WERI-Rb-1 (cell line): ENCODE data around the gene THAP8.

Experiments
- DNase-seq: peaks from one replicate; pipeline ENCODE4 v3.0.0-alpha.2; 2020
- H3K27ac ChIP-seq: fragments of 250-450 bp; sonication (Bioruptor Pico); 2 replicates; pipeline ENCODE4 v1.5.1; 2020; ENCODE audit warnings: mild to moderate bottlenecking, moderate library complexity
- H3K27me3 ChIP-seq: fragments of 250-450 bp; sonication (Bioruptor Pico); 2 replicates; pipeline ENCODE4 v1.5.1; 2021; ENCODE audit warnings: mild to moderate bottlenecking, low read depth, moderate library complexity; ENCODE audit not compliant: insufficient read depth, severe bottlenecking
- H3K36me3 ChIP-seq: fragments of 250-450 bp; sonication (Bioruptor Pico); 2 replicates; pipeline ENCODE4 v1.5.1; 2020; ENCODE audit warnings: mild to moderate bottlenecking, moderate library complexity
- H3K4me3 ChIP-seq: 2 replicates; pipeline ENCODE4 v1.5.1; 2011; ENCODE audit warnings: low read depth, mild to moderate bottlenecking, control low read depth, low read length
- H3K9me3 ChIP-seq: fragments of 250-450 bp; sonication (Bioruptor Pico); 2 replicates; pipeline ENCODE4 v1.5.1; 2021; ENCODE audit warnings: mild to moderate bottlenecking, moderate library complexity; ENCODE audit not compliant: severe bottlenecking
- TF ChIP-seq, protein P1 (sequence below): IDR thresholded peaks from 2 replicates; pipeline ENCODE4 v1.5.1; 2011; ENCODE audit warnings: low read depth, mild to moderate bottlenecking, control low read depth, inconsistent platforms, low read length

The THAP8 gene

GRCh38 chr19:36030264-36031148 is 23.6 kb downstream of the THAP8 start:
- TF ChIP-seq, protein P1, sequence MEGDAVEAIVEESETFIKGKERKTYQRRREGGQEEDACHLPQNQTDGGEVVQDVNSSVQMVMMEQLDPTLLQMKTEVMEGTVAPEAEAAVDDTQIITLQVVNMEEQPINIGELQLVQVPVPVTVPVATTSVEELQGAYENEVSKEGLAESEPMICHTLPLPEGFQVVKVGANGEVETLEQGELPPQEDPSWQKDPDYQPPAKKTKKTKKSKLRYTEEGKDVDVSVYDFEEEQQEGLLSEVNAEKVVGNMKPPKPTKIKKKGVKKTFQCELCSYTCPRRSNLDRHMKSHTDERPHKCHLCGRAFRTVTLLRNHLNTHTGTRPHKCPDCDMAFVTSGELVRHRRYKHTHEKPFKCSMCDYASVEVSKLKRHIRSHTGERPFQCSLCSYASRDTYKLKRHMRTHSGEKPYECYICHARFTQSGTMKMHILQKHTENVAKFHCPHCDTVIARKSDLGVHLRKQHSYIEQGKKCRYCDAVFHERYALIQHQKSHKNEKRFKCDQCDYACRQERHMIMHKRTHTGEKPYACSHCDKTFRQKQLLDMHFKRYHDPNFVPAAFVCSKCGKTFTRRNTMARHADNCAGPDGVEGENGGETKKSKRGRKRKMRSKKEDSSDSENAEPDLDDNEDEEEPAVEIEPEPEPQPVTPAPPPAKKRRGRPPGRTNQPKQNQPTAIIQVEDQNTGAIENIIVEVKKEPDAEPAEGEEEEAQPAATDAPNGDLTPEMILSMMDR: no peak
- Histone ChIP-seq H3K27ac (no peak overlapping the region), H3K4me3 (no peak overlapping the region), H3K36me3 (peaks cover 16% of the 10 kb centered on the region), H3K9me3 (no peaks in the 10 kb centered on the region), H3K27me3 (no peaks in the 10 kb centered on the region)
- no peak for DNase-seq

DNA sequence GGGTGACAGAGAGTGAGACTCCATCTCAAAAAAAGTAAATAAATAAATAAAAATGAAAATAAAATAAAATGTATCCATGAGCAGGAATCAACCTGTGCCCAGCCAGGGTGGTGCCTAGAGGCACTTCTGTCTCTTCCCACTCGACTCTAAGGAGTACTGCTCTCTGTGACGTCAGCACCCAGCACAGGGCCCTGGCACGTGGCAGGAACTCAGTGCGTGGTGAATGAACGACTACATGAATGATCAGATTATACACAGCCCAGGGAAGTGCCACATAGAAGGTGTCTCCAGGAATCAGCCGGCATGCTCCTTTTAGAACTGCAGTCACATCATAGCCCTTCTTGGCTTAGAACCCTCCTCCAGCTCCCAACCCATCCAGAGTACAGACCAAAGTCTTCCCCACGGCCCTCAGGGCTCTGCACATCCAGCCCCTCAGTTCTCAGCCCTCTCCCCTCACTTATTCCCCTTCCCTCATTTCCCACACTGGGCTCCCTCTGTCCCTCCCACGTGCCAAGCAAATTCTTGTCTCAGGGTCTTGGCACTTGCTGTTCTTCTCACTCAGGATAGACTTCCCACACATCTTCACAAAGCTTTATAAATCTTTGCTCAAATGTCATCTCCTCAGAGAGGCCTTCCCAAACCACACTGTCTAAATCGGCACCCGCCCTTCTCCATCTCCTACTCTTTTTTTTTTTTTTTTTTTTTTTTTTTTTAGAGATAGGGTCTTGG is 25.6 kb downstream of the THAP8 start:
- Histone ChIP-seq H3K4me3 (no peak overlapping the region), H3K27ac (no peak overlapping the region)

GRCh38 chr19:36027696-36028095 is 26.4 kb downstream of the THAP8 start:
- Histone ChIP-seq H3K36me3 (peaks cover 25% of the 10 kb centered on the region), H3K4me3 (no peak overlapping the region), H3K9me3 (no peaks in the 10 kb centered on the region), H3K27ac (no peak overlapping the region), H3K27me3 (no peaks in the 10 kb centered on the region)
- DNase-seq: no peak
- TF ChIP-seq, protein P1: no peak

More for the DNA sequence above, 25.6 kb downstream of the THAP8 start:
- Histone ChIP-seq H3K9me3 (no peaks in the 10 kb centered on the region), H3K36me3 (peaks cover 25% of the 10 kb centered on the region), H3K27me3 (no peaks in the 10 kb centered on the region)
- TF ChIP-seq, protein P1: no peak
- DNase-seq: no peak

- TF ChIP-seq, protein P1: no peak
- H3K36me3 ChIP-seq: peaks cover 32% of the 10 kb centered on the region
- no peaks in the 10 kb centered on the region for H3K27me3 ChIP-seq
- no peaks in the 10 kb centered on the region for H3K9me3 ChIP-seq
- DNase-seq: no peak
- no peak overlapping the region for H3K27ac ChIP-seq
- H3K4me3 ChIP-seq: no peak overlapping the region
Measured at GRCh38 chr19:36026091-36026876, 27.8 kb downstream of the THAP8 start.

DNA sequence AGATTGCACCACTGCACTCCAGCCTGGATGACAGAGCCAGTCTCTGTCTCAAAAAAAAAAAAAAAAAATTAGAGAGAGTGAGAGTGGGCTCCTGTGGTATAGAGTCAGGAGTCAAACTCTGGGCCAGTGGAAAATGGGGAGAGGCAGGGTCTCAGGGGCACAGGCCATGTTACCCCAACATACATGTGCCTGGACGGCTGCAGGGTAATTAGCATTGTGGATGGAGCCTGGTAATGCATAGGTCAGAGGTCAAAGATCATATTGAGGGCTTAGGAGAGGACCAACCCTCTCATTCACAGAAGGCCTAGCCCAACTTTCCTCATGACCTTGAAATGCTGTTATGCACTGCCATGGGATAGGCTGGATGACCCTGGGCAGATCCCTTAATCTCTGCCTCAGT is 28.5 kb downstream of the THAP8 start:
- Histone ChIP-seq H3K9me3 (no peaks in the 10 kb centered on the region), H3K27me3 (no peaks in the 10 kb centered on the region), H3K36me3 (peaks cover 35% of the 10 kb centered on the region), H3K4me3 (no peak overlapping the region), H3K27ac (no peak overlapping the region)
- TF ChIP-seq, protein P1: no peak
- no peak for DNase-seq
